SK-N-SH (cell line): ENCODE results near the gene GNG3. TPM values are rescaled to one million over a fixed set of nuclear protein-coding genes. Genes with fewer than 3 reads are reported as not detected.

Experiments
- CTCF ChIA-PET: fragments of 300-600, 350-600 bp; formaldehyde crosslinking; extraction: SDS; loops from one replicate; lab custom pipeline; 2021; lab: Yijun Ruan, JAX
- POLR2A ChIA-PET: fragments of 350-600 bp; sonication (Branson Sonifier 250); formaldehyde crosslinking; extraction: SDS; loops from one replicate; lab custom pipeline; 2020; ENCODE audit warnings: antibody characterized with exemption, inconsistent platforms; lab: Yijun Ruan, JAX
- DNase-seq: peaks from one replicate; pipeline ENCODE4 v3.0.0; 2012
- H2AFZ ChIP-seq: fragments of 200-600 bp; sonication (generic); 2 replicates; pipeline ENCODE4 v1.8.1; 2016; ENCODE audit warnings: antibody characterized with exemption, mild to moderate bottlenecking, low read depth
- H3F3A ChIP-seq: fragments of 200-600 bp; sonication (generic); replicated peaks from 2 replicates; pipeline ENCODE3; 2016; ENCODE audit warnings: antibody characterized with exemption, mild to moderate bottlenecking; ENCODE audit not compliant: insufficient read depth
- H3K27ac ChIP-seq, 2 experiments: fragments of 200-500 bp in 1 of 2; fragments of 200-600 bp in 1 of 2; sonication (Bioruptor generic) in 1 of 2; sonication (generic), shearing (Covaris generic) in 1 of 2; 2 replicates each; pipeline versions ENCODE4 v1.5.1 to v1.6.1; 2014 to 2016; ENCODE audit warnings: low read depth in 2 of 2, inconsistent platforms in 1 of 2, low read length in 1 of 2, mild to moderate bottlenecking in 1 of 2, mixed read lengths in 1 of 2
- H3K27me3 ChIP-seq: fragments of 200-600 bp; sonication (generic), shearing (Covaris generic); 2 replicates; pipeline ENCODE4 v1.6.1; 2016; ENCODE audit warnings: mixed run types; ENCODE audit not compliant: insufficient read depth
- H3K36me3 ChIP-seq, 2 experiments: fragments of 200-500 bp in 1 of 2; fragments of 200-600 bp in 1 of 2; sonication (Bioruptor generic) in 1 of 2; sonication (generic) in 1 of 2; replicated peaks in 1 of 2; 2 replicates each; pipeline versions ENCODE3 to v1.5.1; 2014 to 2016; ENCODE audit warnings: low read length in 1 of 2, mild to moderate bottlenecking in 1 of 2; ENCODE audit not compliant: insufficient read depth in 2 of 2, control insufficient read depth in 1 of 2
- H3K4me1 ChIP-seq, 2 experiments: fragments of 200-500 bp in 1 of 2; fragments of 200-600 bp in 1 of 2; sonication (Bioruptor generic) in 1 of 2; sonication (generic), shearing (Covaris generic) in 1 of 2; 2 replicates each; pipeline versions ENCODE4 v1.5.1 to v1.6.1; 2014 to 2016; ENCODE audit warnings: low read depth in 1 of 2, low read length in 1 of 2, mixed run types in 1 of 2; ENCODE audit not compliant: insufficient read depth in 2 of 2, control insufficient read depth in 1 of 2
- H3K4me2 ChIP-seq: fragments of 200-600 bp; sonication (generic), shearing (Covaris generic); 2 replicates; pipeline ENCODE4 v1.6.1; 2017; ENCODE audit warnings: mixed run types
- H3K4me3 ChIP-seq, 2 experiments: fragments of 200-500 bp in 1 of 2; fragments of 200-600 bp in 1 of 2; sonication (Bioruptor generic) in 1 of 2; sonication (generic), shearing (Covaris generic) in 1 of 2; 2 replicates each; pipeline versions ENCODE4 v1.5.1 to v1.8.1; 2014 to 2016; ENCODE audit warnings: low read depth in 2 of 2, inconsistent platforms in 1 of 2, low read length in 1 of 2, mild to moderate bottlenecking in 1 of 2, mixed read lengths in 1 of 2, moderate library complexity in 1 of 2
- H3K79me2 ChIP-seq: fragments of 200-600 bp; sonication (generic); 2 replicates; pipeline ENCODE4 v1.8.1; 2017; ENCODE audit warnings: mild to moderate bottlenecking; ENCODE audit not compliant: insufficient read depth
- H3K9ac ChIP-seq: fragments of 200-600 bp; sonication (generic); 2 replicates; pipeline ENCODE4 v1.6.1; 2017; ENCODE audit warnings: mixed run types
- H3K9me2 ChIP-seq: fragments of 200-600 bp; sonication (generic); 2 replicates; pipeline ENCODE4 v1.6.1; 2017; ENCODE audit warnings: mixed run types
- H3K9me3 ChIP-seq: fragments of 200-600 bp; sonication (generic); 2 replicates; pipeline ENCODE4 v1.6.1; 2017; ENCODE audit warnings: mixed run types, mild to moderate bottlenecking, moderate library complexity
- H4K20me1 ChIP-seq: fragments of 200-600 bp; sonication (generic); 2 replicates; pipeline ENCODE4 v1.6.1; 2017; ENCODE audit warnings: mild to moderate bottlenecking, mixed run types; ENCODE audit not compliant: insufficient read depth
- CTCF ChIP-seq: fragments of 200-600 bp; sonication (generic); IDR thresholded peaks from 2 replicates; pipeline ENCODE4 v1.6.1; 2017; ENCODE audit warnings: antibody characterized with exemption, mild to moderate bottlenecking, moderate library complexity
- EP300 ChIP-seq, 2 experiments: IDR thresholded peaks; 2 replicates each; pipeline versions ENCODE4 v1.4.0 to v1.6.1; 2012; ENCODE audit warnings: borderline replicate concordance in 1 of 2, low read depth in 1 of 2, low read length in 1 of 2
- FOSL2 ChIP-seq: IDR thresholded peaks from 2 replicates; pipeline ENCODE4 v1.4.0; 2012; ENCODE audit warnings: low read depth, mild to moderate bottlenecking, moderate library complexity, borderline replicate concordance
- FOXJ3 ChIP-seq: sonication (generic); formaldehyde crosslinking; IDR thresholded peaks from 2 replicates; pipeline ENCODE4 v1.5.1; 2020; ENCODE audit warnings: mild to moderate bottlenecking, missing genetic modification reagents
- GATA2 ChIP-seq: sonication (generic); formaldehyde crosslinking; IDR thresholded peaks from 2 replicates; pipeline ENCODE4 v1.5.0; 2020; ENCODE audit warnings: mild to moderate bottlenecking, missing genetic modification reagents
- IRF3 ChIP-seq: fragments of 150-350 bp; IDR thresholded peaks from 2 replicates; pipeline ENCODE4 v1.6.1; 2016; ENCODE audit warnings: mild to moderate bottlenecking, low read depth, low read length
- JUND ChIP-seq: IDR thresholded peaks from 2 replicates; pipeline ENCODE4 v1.4.0; 2012
- MAX ChIP-seq: IDR thresholded peaks from 2 replicates; pipeline ENCODE4 v1.4.0; 2012; ENCODE audit warnings: low read depth
- NFIC ChIP-seq: IDR thresholded peaks from 2 replicates; pipeline ENCODE4 v1.4.0; 2012; ENCODE audit warnings: borderline replicate concordance
- NRF1 ChIP-seq: IDR thresholded peaks from 2 replicates; pipeline ENCODE4 v1.6.1; 2012; ENCODE audit warnings: low read depth, mild to moderate bottlenecking, low read length
- PBX3 ChIP-seq: IDR thresholded peaks from 2 replicates; pipeline ENCODE4; 2012
- RCOR1 ChIP-seq: fragments of 150-350 bp; IDR thresholded peaks from 2 replicates; pipeline ENCODE4 v1.6.1; 2017; ENCODE audit warnings: antibody characterized with exemption, low read length
- TAF1 ChIP-seq: IDR thresholded peaks from 2 replicates; pipeline ENCODE4 v1.6.1; 2012; ENCODE audit warnings: low read depth, mild to moderate bottlenecking, low read length, moderate library complexity, borderline replicate concordance
- ZBTB33 ChIP-seq: IDR thresholded peaks from 2 replicates; pipeline ENCODE4 v1.4.0; 2012; ENCODE audit warnings: low read depth, borderline replicate concordance
- WGBS: methylation state at CpG from one replicate; pipeline ENCODE4 v1.1.6; 2017; ENCODE audit warnings: low lambda C conversion rate; 5-methylcytosine and 5-hydroxymethylcytosine counted together
- polyA plus RNA-seq, 3 experiments: library from polyadenylated mRNA; depleted of rRNA; stranded (reverse); fragments of >200 nt; gene quantifications; 2 replicates each; pipeline ENCODE4 v1.2.3, GENCODE V29; 2012

The GNG3 gene
- polyA plus RNA-seq, 1 of the 3 experiments (the other 2 are of a cell fraction), result 0.16 TPM

- H3K27me3 ChIP-seq, result no peaks in the 10 kb centered on the region
- peaks cover 34% of the 10 kb centered on the region for H3K79me2 ChIP-seq
- H3K9ac ChIP-seq, result no peak overlapping the region
- no peak overlapping the region for H3K27ac ChIP-seq
- no peak for DNase-seq
- H3K4me2 ChIP-seq, result no peak overlapping the region
- H4K20me1 ChIP-seq, result no peaks in the 10 kb centered on the region
- TF ChIP-seq FOXJ3 (no peak), GATA2 (no peak), CTCF (no peak), NFIC (no peak), PBX3 (no peak), RCOR1 (no peak), ZBTB33 (no peak), FOSL2 (no peak), IRF3 (no peak), JUND (no peak), EP300 (IDR thresholded peaks at IDR 0.05; ENCODE audit: borderline replicate concordance in 1 of 2, low read depth in 1 of 2, low read length in 1 of 2) (no peak), MAX (no peak), NRF1 (no peak), TAF1 (no peak)
- H2AFZ ChIP-seq, result no peak overlapping the region
- peaks cover 14 to 16% of the 10 kb centered on the region in 2 experiments; a peak in 3 of 4 replicates for H3K4me1 ChIP-seq
- H3F3A ChIP-seq, result peaks cover 68% of the 10 kb centered on the region
- 83% methylated on average over 2 of the region's 2 CpGs for WGBS
- ChIA-PET POLR2A (no interaction called here), CTCF (interaction anchor here (1.1 to 1.5 kb wide), 3 partner anchors 8 to 56 kb away, joined by 3 to 4 read pairs (median 4); no protein-coding TSS in a partner anchor)
- no peak overlapping the region for H3K4me3 ChIP-seq
- no peaks in the 10 kb centered on the region for H3K9me2 ChIP-seq
- no peaks in the 10 kb centered on the region for H3K9me3 ChIP-seq
- peaks cover 69 to 74% of the 10 kb centered on the region in 2 experiments for H3K36me3 ChIP-seq
Measured at GRCh38 chr11:62713343-62713742, 5.9 kb downstream of the GNG3 start.
